G401 (cell line): ENCODE data around the gene CHAMP1. TPM values are rescaled to one million over a fixed set of nuclear protein-coding genes. Genes with fewer than 3 reads are reported as not detected.

Source experiments
- DNase-seq: peaks from one replicate; pipeline ENCODE4 v3.0.0-alpha.2; 2015; ENCODE audit warnings: low spot score
- in situ Hi-C: cut with HindIII; loops from 2 replicates; pipeline ENCODE4 v1.10.0; 2016; ENCODE audit warnings: low sequenced_read_pairs, mixed read lengths
- total RNA-seq: library from RNA; depleted of rRNA; stranded (reverse); fragments of >200 nt; shearing (Covaris generic); gene quantifications from 2 replicates; pipeline ENCODE4 v1.2.3, GENCODE V29; 2014

The CHAMP1 gene
- total RNA-seq, 1 experiment from 2014 or later, result 8.6 TPM

DNA sequence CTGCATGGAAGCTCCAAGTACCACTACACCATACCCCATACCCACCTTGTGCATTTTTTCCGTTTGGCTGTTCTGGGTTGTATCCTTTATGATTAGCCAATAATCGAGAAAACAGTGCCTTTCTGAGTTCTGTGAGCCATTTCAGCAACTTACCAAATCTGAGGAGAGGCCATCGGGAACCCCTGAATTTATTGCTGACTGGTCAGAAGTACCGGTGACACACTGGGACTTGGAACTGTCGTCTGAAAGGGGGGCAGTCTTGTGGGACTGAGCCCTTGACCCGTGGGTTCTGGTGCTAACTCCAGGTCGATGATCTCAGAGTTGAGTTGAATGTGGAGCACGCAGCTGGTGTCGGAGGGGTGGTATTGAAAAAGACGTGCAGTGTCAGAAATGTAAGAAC is 17.9 kb upstream of the CHAMP1 start:
- no peak for DNase-seq
- in situ Hi-C loops, result no loop called here

- in situ Hi-C loops, result no loop called here
- no peak for DNase-seq
Measured at GRCh38 chr13:114296902-114297301, 17.4 kb upstream of the CHAMP1 start.

- DNase-seq, result no peak
- in situ Hi-C loops, result no loop called here
Measured at GRCh38 chr13:114298866-114299265, 15.4 kb upstream of the CHAMP1 start.

DNA sequence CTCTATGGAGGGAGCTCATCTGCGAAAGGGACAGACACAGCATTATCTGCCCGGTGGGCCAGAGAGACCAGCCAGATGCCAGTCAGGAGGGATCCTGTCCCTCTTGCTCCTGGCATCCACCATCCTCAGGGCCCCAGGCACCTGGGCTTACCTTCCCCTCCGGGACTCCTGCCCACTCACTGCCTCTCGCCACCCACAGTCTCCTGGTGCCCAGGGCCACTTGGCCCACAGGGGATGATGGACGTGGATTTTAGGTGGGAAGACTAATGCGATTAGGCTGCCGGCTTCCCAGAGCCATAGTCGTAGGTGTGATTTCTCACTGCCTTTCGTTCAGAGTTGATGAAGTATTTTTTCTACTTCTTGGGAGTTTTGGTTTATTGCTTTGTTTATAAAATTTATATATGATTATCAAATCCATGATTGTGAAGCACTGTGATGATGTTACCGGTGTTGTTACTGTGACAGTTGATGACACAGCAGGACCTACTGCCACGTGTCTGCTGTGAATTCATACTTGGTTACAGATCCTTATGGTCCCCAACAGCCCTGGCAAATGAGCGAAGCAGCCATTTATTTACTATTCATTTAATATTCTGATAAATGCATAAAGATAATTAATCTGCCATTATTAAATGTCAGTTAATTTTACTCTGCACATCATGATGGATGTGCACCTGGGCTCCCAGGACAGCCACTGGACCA is 14.5 kb upstream of the CHAMP1 start:
- in situ Hi-C loops, result no loop called here
- peak; percentile 56 for DNase-seq

- in situ Hi-C loops, result no loop called here
Measured at GRCh38 chr13:114303700-114304327, 10.5 kb upstream of the CHAMP1 start.

DNA sequence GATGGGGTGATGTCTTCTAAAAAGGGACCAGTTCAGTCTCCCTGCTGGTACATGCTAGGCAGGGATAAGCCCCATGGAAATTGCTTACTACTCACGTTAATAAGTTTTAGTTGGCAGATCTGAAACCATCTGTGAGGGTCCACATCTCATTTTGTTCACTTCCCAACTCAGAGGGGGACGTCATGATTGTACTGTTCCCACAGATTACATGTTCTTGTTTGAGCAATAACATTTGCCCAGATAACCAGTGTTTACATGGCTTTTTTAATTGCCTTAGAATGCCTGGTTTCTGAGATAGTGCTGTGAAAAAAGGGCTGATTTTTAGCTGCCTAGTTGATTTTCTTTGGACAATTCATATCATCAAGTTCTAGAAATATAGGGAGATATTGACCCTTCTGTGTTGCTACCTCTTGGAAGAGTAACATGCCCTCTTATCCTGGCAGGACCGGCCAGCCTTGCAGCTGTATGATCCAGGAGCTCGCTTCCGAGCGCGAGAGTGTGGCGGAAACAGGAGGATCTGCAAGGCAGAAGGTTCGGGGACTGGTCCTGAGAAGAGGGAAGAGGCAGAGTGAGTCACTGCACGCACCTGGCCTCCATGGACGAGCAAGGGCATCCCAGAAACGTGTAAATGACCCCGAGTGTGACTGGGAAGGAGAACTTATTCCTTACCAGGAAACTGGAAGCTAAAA is 9.8 kb upstream of the CHAMP1 start:
- in situ Hi-C loops, result no loop called here
- no peak for DNase-seq

More at GRCh38 chr13:114303700-114304327, 10.5 kb upstream of the CHAMP1 start:
- no peak for DNase-seq

DNA sequence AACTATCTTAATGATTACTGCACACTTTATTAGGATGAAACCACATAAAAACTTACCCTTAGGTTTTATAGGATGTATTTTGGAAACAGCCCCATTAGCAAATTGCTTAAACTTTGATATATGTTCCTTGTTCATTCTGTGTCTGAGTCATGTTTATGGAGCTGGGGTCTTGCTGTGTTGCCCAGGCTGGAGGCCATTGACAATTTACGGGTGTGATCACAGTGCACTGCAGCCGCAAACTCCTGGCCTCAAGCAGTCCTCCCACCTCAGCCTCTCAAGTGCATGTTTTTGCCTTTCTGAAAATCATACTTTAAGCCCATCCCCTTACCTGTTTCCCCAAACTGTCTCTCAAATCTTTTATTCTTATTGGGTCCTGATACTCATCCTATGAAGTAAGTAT is 5.2 kb upstream of the CHAMP1 start:
- no peak for DNase-seq
- in situ Hi-C loops, result no loop called here

GRCh38 chr13:114309806-114310410 is 4.4 kb upstream of the CHAMP1 start:
- in situ Hi-C loops, result no loop called here
- no peak for DNase-seq

DNA sequence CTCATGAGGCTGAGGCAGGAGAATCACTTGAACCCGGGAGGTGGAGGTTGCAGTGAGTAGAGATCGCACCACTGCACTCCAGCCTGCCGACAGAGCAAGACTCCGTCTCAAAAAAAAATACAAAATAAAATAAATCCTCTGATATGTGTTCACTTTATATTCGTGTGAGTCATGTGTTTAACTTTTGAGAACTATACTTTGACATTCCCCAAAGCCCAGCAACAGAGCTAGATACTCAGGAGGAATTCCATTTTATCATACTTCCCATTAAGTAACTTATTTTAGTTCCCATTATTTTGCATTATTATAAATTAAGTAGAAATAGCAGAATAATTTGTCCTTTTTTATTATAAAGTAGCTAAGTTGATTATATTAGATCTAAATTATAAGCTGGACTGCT is 3.3 kb upstream of the CHAMP1 start:
- no peak for DNase-seq
- in situ Hi-C loops, result no loop called here

DNA sequence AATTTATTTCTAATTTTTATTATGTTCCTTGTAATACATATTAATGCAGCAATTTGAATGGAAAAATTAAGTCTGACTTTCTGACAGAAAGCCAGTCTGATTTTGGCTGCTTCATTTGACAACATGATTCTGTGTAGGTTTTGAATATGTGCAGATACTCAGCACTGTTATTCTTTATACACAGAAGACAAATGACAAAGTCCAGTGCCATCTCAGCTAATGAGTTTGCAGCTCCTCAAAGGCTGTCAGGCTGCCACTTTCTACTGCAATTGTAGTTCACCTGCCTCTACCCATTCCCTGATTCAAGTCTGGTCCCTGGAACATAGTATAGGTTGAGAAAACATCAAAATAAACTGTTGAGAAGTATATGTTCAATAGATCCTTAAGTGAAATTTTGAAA is 2.9 kb upstream of the CHAMP1 start:
- no peak for DNase-seq
- in situ Hi-C loops, result no loop called here

DNA sequence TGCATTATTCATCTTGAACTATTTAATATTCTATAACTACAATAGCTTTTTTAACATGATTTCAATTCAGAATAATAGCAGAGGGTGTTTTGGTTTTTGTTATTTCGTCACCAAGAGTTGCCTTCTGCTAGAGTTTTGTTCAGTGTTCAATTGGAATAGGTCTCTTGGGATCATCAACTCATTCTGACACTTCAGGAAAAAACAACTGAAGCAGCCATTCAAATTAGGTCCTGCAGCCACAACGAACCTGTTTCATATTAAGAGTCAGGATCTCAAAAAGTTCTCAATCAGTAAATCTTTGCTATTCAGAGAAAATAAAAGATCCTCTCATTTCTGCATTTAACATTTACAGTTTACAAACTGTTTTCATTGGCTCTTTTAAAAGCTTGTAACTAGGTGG is 2.4 kb upstream of the CHAMP1 start:
- in situ Hi-C loops, result no loop called here

GRCh38 chr13:114313061-114313860 is 1.0 kb upstream of the CHAMP1 start:
- no peak for DNase-seq
- in situ Hi-C loops, result no loop called here

More for the DNA sequence above, 2.4 kb upstream of the CHAMP1 start:
- no peak for DNase-seq

DNA sequence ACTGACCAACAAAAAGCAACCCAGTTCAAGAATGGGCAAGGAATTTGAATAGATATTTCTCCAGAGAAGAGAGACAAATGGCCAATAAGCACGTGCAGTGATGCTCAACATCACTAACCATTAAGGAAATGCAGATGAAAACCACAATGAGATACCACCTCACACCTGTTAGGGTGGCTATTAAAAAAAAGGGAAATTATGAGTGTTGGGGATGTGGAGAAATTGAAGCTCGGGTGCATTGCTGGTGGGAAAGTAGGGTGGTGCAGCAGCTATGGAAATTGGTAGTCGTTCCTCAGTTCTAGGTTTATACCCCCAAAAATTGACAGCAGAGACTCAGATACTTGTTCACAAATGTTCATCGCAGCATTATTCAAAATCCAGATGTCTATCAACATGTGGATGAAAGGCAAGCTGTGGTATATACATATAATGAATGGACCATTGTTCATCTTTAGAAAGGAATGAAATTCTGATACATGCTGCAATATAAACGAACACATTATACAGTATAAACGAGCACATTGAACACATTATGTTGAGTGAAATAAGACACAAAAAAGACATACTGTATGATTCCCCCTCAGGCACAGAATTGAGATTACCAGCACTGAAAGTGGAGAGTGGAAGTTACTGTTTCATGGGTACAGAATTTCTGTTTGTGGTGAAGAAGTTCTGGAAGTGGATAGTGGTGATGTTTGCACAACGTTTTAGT is 927 bp downstream of the CHAMP1 start:
- in situ Hi-C loops, result no loop called here
- DNase-seq, result no peak

DNA sequence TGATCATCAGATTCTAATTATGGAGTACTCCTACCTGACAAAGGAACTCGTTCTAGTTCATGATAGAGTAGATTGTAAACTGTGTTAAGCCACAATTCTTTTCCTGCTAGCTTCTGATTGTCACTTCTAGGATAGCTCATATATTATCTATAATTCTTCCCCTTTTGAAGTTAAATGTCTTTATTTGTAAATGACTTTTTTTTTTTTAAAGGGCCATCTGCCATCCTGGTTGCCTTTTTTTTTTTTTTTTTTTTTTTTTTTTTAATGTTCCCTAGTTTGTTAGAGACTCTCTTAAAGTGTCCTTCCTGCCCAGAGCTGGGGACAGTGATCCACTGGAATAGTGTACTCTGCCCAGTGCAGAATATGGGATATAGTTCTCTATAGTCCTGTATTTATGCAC is 4.3 kb downstream of the CHAMP1 start:
- no peak for DNase-seq
- in situ Hi-C loops, result no loop called here

DNA sequence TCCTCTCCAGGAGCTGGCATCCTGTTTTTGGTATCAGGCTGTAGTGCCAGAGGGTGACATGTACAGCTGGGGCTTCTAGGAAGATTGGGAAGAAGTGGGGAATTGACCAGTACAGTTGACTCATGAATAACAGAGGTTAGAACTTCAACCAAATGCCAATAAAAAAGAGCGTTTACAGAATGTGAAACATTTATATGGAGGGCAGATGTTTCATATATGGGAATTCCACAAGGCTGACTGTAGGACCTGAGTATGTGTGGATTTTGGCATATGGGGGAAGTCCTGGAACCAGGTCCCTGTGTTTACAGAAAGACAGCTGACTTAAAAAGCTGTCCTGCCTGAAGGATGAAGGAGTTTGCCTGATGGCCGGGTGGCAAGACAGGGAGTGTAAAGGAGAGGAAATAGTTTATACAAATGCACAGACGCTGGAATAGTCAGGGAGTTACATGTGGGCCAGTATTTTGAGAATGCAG is 5.2 kb downstream of the CHAMP1 start:
- in situ Hi-C loops, result no loop called here
- DNase-seq, result no peak

- in situ Hi-C loops, result no loop called here
Measured at GRCh38 chr13:114320065-114320464, 5.8 kb downstream of the CHAMP1 start.

GRCh38 chr13:114321256-114321655 is 7.0 kb downstream of the CHAMP1 start:
- in situ Hi-C loops, result no loop called here
- DNase-seq, result no peak

More at GRCh38 chr13:114320065-114320464, 5.8 kb downstream of the CHAMP1 start:
- no peak for DNase-seq

GRCh38 chr13:114323349-114323748 is 9.0 kb downstream of the CHAMP1 start:
- in situ Hi-C loops, result no loop called here
- DNase-seq, result no peak

GRCh38 chr13:114324334-114324733 is 10.0 kb downstream of the CHAMP1 start:
- in situ Hi-C loops, result no loop called here
- no peak for DNase-seq
